ENCODE data around the gene ZNF141.
A peak's percentile ranks its signal among the peaks of the same experiment; 100 is the strongest.
"Not testable (repeated sequence)": the region's sequence is repeated elsewhere in the genome, so short reads cannot be mapped to it uniquely, and the experiment has no call there.

ZNF141 gene

DNA sequence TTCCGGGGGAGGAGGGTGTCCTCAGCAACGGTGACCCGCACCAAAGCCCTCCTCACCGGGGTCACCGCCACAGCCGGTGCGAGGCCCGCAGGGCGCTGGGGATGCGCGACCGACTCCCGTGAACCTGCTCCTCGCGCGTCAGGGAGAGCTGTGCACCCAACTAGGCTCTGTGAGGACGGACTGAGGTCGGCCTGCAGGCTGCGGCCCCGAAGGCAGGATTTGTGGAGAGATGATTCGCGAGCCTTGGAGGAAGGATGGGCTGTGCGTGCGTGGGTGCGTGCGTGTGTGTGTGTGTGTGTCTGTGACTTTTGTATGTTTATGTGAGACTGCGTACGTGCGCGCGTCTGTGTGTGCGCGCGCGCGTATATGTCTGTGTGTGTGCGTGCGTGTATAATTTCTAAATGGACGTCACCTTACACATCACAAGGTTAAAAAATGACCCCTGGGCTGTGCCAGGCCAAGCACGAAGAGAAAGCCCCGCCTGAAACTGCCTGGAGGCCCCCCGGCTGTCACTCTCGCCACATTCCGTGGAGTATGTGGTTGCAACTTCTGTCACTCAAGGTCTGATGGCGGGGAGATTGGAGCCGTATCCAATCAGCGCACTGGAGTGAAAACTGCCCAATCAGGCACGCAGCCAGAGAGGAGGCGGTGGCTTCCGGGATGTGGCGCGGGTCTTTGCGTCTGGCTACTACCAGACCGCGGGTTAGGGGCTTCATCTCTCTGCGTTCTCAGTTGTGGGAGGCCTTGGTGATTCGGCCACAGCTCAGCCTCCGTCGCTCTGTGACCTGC lies at the start of gene ZNF141:
TSS of gene ZNF141 (plus strand) at position 672 of the 789 bp plus-strand sequence. CDS start 170 bp downstream, outside the sequence.
- DNase-seq = peak; percentile 64

DNA sequence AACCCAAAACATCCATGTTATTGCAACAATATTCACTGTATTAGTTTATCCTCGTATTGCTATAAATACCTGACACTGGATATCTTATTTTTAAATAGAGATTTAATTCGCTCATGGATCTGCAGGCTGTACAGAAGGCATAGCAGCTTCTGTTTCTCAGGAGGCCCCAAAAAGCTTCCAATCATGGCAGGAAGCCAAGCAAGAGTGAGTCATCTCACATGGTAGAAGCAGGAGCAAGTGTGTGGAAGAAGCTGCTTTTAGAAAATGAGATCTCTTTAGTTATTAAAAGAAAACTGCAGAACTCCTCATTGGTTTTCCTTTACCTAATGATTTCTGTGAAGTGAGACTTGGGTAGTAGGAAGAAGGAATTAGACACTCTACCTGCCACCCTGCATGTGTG lies 48.7 kb upstream of the ZNF141 start:
- DNase-seq = no peak

DNA sequence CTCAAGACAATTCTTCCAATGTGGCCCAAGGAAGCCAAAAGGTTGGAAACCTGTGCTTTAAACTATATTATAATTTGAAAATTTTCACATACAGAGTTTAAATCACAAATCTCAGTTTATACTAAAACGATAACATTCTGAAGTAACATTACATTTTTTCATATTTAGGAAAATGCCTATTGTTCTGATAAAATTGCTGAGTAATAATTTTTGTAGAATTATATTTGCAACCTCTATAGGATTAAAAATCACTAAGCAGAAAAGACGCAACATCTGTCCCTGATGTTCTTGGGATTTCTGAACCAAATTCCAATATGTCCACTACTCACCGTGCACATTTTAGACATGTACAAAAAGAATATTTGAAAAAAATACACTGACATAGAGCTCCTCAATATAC lies 42.9 kb upstream of the ZNF141 start:
- DNase-seq = no peak

DNA sequence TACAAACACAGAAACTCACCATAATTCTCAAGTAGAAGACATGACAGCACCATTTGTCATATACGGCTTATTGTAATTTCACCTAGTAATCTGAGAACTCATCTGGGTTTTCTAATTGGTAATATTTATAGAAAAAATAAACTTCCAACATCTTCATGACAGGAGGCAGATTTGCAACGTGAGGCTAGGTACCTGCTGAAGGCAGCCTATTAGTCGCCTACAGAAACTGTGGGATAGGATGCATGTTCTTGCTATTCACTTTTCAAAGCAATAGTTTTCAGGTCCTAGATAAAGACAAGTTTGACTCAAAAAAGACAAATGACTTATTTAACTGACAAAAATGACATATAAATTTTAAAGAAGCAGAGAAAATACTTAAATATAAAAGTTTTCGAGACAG lies 35.2 kb upstream of the ZNF141 start:
- DNase-seq = no peak

DNA sequence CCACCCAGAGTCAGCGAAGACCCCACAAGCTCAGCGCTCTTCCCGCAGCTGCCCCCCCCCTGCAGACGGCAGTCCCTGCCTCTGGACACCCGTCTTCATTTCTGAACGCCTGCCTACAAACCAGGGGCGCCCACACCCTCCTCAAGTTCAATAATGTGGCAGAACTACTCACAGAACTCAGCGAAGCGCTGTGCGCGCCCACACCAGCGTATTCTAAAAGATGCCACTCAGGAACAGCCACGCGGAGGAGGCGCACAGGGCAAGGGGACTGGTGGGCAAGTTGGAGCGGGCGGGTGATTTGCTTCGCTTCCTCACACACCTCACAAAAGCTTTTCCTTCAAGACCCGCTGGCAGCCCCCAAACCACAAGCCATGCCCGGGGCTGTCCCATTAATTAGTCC lies 33.1 kb upstream of the ZNF141 start:
- DNase-seq = not testable (repeated sequence)

DNA sequence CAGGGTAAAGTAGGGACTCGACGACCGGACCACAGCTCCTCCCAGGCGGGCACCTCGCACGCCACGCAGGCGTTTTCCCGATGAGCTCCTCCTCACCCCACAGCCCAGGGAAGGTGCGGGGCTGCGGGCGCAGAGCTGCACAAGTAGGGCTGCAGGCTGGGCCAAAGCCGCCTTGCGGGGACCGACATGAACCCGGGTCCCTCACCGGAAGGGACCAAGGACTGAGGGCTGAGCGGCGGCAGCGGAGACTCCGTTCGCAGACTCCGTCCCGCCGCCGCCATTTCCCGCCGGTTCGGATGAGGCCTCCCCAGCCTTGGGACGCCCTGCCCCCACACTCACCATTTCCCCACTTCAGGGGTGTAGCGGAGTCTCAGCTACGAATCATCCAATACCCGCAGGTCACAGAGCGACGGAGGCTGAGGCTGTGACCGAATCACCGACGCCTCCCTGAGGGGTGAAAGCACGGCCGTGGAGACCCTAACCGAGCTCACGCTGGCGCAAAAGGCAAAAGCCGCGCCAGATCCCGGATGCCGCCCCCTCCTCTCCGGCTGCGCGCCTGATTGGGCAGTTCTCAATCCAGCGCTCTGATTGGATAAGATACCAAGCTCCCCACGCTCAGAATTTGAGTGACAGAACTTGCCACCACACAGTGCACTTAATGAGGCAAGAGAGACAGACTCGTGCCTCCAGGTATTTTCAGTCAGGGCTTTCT lies 32.5 kb upstream of the ZNF141 start, which contains the start of gene ZNF732:
TSS of gene ZNF732 (minus strand) at position 506 of the 712 bp plus-strand sequence. CDS start at position 342, 164 bp downstream.
- DNase-seq = no peak

DNA sequence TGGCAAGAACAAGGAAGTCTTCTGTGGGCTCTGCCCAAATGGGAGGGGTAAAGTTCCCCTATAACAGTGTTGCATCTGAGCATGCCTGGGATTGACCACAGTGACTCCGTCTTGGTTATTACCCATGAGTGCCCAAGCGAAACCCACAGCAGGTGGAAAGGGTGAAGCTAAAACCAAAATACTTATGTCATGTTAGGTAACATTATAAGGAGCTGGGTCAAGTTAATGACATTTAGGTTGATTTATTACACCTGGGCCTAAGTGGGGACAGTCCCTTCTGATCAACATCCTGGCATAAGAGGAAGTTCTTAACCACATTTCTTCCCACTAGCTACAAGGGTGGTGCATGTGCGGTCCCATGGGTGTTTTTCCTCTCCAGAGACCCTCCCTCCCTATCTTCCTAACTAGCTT lies 31.1 kb upstream of the ZNF141 start:
- peak; percentile 34 for DNase-seq

DNA sequence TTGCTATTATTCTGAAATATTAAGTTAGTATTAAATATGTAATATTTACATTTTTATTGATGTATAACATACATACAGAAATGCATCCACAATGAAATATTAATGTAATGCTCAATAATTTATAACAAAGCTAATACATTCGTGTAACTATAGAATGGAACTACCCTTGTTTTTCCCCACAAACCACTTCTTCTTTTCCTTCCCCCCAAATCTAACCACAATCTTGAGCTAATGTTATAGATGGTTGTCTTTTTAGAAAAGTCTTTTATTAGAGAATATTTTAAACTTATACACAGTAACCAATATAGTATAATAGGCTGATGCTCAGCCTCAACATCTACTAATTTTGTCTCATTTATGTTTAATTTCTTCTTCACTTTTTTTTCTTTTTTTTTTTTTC lies 27.8 kb upstream of the ZNF141 start:
- DNase-seq = no peak

DNA sequence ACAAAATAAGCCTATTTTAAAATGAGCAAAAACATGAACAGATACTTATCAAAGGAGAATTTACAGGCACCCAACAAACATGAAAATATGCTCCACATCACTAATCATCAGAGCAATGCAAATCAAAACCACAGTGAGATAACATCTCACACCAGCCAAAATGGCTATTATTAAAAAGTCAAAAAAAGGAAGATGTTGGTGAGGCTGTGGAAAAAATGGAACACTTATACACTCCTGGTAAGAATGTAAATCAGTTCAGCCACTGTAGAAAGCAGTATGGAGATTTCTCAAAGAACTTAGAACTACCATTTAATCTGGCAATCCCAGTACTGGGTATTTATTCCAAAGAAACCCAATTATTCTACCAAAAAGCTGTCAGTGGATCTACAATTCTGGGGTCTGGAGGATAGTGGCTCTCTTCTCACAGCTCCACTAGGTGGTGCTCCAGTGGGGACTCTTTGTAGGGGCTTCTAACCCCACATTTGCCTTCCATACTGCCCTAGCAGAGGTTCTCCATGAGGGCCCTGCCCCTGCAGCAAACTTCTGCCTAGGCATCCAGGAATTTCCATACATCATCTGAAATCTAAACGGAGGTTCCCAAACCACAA lies 23.2 kb upstream of the ZNF141 start:
- DNase-seq = no peak

DNA sequence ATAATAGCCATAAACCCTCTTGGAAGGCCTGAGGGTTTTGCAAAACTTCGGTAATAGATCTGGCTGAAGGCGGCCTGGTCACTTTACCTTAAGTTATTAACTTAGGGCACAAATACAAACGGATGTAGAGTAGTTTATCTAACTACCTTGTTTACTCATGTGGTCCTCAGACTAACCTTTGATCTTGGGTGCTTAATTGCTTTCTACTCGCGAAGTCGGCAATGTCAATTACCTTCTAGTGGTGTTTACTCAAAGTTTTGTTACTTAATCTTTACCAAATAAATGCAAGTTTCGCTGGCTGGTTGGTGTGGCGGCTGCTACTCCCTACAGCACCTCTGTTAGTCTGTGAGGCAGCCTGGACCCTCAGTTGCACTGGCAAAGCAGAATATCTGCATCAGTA lies 8.9 kb upstream of the ZNF141 start:
- no peak for DNase-seq

DNA sequence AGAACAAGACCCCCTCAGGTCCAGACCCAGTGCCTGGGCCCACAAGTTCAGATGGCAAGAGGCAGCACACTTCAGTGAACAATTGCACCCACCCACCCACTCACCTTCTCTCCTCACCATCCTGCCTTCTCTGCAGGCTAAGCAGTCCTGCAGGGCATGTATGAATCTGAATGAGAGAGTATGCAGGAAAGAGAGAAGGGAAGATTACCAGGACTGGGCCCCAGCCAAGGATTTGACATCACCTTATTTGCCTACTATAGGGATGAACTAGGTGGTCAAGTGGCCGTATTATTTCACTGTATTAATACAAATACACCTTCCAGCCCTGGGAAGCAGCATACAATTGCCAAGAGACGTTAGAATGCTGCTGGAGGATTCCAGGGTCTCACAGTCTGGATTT lies 2.1 kb upstream of the ZNF141 start:
- DNase-seq = no peak

DNA sequence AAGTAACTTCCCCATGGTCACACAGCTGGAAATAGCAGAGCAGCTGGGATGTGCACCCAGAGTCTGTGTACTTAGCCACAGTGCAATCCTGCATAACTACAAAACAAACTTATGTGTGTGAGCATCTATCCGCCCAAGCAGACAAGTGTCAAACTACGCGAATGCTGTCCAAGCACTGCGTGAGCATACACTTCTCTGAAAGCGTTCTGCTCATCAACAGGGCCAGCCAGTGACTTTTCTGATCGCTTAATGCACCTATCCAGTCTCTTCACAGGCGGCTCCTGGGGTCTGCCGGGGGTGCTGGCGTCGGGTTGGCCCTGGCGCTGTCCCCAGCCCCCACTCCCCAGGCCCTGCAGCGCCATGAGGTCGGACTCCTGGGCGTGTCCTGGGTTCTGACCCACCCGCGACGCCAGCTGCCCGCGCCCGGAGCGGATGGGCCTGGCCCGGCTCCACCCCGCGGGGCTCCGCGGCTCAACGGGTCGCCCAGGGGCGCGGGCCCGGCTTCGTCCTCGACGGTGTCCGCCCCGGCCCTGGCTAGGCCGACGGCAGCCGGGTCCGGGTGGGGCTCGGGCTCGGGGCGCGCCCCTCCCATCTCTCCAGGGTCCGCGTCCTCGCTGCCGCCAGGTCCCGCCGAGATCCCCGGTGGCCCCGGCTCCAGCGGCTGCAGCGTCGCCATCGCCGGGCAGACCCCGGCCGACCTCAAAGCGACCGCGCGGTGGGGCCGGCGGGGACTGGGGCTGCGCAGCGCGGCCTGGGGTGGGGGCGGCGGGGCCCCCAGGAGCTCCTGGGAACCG lies 1.3 kb upstream of the ZNF141 start:
- no peak for DNase-seq

DNA sequence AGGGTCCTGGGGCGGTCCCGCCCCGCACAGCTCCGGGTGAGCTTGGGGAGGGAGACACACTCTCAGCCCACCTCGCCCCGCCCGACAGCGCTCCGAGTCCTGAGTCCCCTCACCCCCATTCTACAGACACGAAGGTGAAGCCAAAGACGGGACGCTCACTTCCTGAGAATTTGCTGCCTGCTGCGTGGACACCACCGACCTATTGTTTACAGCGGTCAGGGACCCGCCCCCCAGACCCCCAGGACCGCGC lies 796 bp upstream of the ZNF141 start:
- DNase-seq = no peak

DNA sequence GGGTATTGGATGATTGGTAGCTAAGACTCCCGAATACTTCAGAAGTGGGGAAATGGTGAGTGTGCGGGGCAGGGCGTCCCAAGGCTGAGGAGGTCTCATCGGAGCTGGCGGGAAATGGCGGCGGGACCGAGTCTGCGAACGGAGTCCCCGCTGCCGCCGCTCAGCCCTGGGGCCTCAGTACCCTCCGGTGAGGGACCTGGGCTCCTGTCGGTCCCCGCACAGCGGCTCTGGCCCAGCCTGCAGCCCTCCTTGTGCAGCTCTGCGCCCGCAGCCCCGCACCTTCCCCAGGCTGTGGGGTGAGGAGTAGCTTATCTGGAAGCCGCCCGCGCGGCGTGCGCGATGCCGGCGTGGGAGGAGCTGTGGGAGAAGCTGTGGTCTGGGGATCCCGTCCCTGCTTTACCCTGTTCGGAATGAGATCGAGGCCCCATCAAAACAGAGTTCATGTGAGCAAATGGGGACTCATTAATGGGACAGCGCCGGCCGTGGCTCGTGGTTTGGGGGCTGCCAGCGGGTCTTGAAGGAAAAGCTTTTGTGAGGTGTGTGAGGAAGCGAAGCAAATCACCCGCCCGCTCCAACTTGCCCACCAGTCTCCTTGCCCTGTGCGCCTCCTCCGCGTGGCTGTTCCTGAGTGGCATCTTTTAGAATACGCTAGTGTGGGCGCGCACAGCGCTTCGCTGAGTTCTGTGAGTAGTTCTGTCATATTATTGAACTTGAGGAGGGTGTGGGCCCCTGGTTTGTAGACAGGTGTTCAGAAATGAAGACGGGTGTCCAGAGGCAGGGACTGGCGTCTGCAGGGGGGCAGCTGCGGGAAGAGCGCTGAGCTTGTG lies 531 bp downstream of the ZNF141 start:
- DNase-seq = no peak

DNA sequence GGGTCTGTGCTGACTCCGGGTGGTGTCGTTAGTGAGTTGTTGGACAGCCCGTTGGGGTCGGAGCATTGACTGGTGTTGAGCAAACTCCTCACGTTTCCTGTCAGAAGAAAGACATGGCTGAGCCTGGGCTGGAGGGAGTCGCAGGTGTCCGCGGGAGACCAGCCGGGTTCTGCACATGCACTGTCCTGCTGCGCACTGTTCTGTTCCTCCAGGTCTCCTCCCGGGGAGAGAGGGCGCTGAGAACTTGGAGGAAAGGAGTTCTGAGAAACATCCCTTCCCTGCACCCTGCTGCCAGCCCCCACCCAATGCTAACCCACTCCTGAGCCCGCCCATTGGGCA lies 1.1 kb downstream of the ZNF141 start:
- DNase-seq = no peak

DNA sequence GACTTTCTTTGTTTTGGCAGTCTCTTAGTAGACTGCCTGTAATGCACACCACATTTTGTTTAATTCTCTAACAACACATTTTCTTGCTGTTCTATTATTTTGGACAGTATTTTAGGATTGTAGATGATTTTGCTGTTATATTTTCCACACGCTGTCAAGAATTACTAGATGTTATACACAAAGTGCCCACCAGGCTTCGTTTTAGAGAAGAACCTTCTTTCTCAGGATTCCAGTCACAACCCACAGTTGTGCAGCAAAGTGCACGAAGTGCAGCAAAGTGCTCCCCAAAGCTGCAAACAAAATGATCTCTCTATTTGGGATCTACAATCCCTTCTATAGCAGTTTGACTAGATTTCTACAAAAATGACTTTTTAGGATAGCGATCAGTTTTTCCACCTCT lies 2.4 kb downstream of the ZNF141 start:
- DNase-seq = no peak

DNA sequence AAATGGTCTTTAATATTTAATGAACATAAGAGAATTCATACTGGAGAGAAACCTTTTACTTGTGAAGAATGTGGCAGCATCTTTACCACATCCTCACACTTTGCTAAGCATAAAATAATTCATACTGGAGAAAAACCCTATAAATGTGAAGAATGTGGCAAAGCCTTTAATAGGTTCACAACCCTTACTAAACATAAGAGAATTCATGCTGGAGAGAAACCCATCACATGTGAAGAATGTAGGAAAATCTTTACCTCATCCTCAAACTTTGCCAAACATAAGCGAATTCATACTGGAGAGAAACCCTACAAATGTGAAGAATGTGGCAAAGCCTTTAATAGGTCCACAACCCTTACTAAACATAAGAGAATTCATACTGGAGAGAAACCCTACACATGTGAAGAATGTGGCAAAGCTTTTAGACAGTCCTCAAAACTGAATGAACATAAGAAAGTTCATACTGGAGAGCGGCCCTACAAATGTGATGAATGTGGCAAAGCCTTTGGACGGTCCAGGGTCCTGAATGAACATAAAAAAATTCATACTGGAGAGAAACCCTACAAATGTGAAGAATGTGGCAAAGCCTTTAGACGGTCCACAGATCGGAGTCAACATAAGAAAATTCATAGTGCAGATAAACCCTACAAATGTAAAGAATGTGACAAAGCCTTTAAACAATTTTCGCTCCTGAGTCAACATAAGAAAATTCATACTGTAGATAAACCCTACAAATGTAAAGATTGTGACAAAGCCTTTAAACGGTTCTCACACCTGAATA lies 35.6 kb downstream of the ZNF141 start:
- DNase-seq = no peak

DNA sequence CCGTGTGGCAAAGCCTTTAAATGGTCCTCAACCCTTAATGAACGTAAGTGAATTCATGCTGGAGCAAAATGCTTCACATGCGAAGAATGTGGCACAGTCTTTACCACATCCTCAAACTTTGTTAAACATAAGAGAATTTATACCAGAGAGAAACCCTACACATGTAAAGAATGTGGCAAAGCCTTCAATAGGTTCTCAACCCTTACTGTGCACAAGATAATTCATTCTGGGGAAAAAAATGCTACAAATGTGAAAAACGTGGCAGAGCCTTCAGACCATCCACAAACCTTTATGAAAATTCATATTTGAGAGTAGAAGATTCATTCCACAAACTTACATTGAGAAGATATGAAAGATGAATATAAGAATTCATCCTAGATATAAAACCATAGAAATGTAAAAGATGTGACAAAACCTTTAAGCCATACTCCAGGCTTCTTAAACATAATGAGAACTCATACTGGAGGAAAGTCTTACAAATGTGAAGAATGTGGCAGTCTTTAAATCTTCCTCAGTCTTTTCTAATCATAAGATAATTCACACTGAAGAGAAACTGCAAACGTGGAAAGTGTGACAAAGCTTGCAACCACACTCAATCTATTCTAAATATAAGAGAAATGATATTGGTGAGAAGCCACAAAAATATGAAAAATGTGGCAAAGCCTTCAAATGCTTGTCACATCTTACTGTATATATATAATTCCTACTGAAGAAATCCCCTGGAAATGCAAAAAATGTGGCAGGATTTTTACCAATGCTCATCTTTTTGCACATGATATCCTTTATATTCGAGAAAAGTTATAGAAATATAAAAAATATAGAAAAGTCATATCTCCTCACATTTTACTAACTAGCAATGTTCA lies 36.9 kb downstream of the ZNF141 start:
- DNase-seq = no peak

DNA sequence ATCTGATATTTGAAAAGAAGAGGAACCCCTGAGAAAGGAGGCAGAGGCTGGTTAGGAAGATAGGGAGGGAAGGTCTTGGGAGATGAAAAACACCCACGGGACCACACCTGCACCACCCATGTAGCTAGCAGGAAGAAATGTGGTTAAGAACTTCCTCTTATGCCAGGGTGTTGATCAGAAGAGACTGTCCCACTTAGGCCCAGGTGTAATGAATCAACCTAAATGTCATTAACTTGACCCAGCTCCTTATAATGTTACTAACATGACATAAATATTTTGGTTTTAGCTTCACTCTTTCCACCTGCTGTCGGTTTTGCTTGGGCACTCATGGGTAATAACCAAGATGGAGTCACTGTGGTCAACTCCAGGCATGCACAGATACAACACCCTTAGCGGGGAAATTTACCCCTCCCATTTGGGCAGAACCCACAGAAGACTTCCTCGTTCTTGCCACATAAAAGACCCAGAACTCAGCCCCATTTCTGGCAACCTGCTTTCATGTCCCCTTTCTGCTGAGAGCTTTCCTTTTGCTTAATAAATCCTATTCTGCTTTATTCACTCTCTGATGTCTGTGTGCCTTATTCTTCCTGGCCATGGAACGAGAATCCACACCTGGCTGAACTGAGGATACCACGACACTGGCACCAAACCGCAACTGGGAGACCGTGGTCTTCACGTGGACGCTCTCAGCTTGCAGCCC lies 46.8 kb downstream of the ZNF141 start:
- DNase-seq = no peak
